ENCODE results near the gene CPA1.
A peak's percentile ranks its signal among the peaks of the same experiment; 100 is the strongest.

Gene CPA1

DNA sequence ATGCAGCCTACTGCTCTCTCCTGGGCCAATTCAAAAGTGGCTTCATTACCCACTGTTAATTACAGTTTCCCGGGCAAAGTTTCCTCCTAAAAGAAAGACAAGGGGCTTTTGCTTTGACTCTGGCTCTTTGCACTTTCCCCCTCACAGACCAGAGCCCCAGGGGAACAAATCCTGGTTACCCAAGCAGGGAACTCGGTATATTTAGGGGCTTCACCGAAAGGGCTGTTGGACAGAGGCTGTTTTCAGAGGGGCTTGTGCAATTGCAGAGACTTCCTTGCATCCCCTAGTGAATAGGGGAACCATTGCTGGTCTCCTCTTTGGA is 7.0 kb downstream of the CPA1 start (continued):
- no peak for TF ChIP-seq ZNF335 (tag by site-specific recombination; conservative IDR thresholded peaks at IDR 0.05)
- TF ChIP-seq, protein P1, sequence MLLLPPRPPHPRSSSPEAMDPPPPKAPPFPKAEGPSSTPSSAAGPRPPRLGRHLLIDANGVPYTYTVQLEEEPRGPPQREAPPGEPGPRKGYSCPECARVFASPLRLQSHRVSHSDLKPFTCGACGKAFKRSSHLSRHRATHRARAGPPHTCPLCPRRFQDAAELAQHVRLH (tag by site-specific recombination; IDR thresholded peaks at IDR 0.05), result no peak
- no peak for TF ChIP-seq ZNF514 (tag by site-specific recombination; IDR thresholded peaks at IDR 0.05)
- no peak for TF ChIP-seq ZBTB7A (tag by site-specific recombination; IDR thresholded peaks at IDR 0.05; ENCODE audit: low read depth)
- TF ChIP-seq ZNF433 (tag by site-specific recombination; IDR thresholded peaks at IDR 0.05; ENCODE audit: low read depth), result no peak
- no peak for TF ChIP-seq ZNF416 (tag by site-specific recombination; IDR thresholded peaks at IDR 0.05)
- TF ChIP-seq ZNF571 (tag by site-specific recombination; IDR thresholded peaks at IDR 0.05), result no peak

DNA sequence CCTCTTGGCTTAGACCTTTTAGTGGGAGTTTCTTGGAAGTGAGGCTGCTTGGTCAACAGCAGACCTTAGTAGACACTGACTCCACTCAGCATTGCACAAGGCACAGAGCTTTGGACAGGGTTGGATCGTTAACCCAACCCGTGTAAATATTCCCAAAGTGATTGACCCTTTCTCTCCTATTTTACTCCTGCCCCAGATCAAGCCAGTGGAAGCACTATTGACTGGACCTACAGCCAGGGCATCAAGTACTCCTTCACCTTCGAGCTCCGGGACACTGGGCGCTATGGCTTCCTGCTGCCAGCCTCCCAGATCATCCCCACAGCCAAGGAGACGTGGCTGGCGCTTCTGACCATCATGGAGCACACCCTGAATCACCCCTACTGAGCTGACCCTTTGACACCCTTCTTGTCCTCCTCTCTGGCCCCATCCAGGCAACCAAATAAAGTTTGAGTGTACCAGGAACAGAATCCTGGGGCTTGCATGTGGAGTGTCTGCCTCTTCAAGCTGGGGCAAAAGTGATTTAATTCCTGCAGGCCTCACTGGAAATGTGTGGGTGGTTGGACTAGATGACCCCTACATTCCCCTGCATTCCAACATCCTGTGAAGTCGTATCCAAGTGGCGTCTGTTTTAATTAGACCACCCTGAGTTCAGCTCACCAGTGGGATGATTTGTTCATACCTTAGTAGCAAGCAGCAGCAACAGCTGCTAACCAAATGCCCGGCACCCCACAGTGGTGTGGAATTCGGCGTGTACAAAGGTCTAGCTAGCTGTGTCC is 7.5 kb downstream of the CPA1 start:
- no peaks in the 10 kb centered on the region for H3K36me3 ChIP-seq (ENCODE audit: control insufficient read depth in 2 of 2, insufficient read depth in 1 of 2, low read length in 2 of 2)
- ChIA-PET CTCF (no interaction called here), POLR2A (no interaction called here)
- no peak overlapping the region for H3K4me3 ChIP-seq (ENCODE audit: low read depth, low read length)
- no peak overlapping the region for H3K27ac ChIP-seq (ENCODE audit: extremely low read depth, low read depth, low read length)
- H3K9me3 ChIP-seq (ENCODE audit: control insufficient read depth, insufficient read depth, low read depth, low read length), result no peaks in the 10 kb centered on the region
- no peaks in the 10 kb centered on the region; the same call in 1 of the 2 replicates for H3K4me1 ChIP-seq (ENCODE audit: control insufficient read depth, insufficient read depth, low read length)
- TF ChIP-seq ZNF248 (tag by site-specific recombination; IDR thresholded peaks at IDR 0.05) (no peak), ZNF214 (tag by site-specific recombination; IDR thresholded peaks at IDR 0.05; ENCODE audit: borderline replicate concordance) (no peak)

DNA sequence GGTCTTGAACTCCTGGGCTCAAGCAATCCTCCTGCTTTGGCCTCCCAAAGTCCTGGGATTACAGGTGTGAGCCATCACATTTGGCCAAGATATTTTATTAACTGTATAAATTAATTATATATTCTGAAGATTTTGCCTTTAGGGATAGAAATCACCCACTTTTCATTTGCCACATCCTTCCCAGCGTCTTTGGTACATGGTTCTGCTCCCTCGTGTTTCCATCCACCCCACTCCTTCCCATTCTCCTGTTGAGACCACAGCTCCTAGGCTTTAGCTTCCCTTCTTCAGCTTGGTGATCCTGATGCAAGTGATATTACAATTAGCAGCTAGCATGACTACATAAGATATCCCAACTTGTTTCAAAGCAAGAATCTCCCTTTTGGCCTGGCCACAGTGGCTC is 8.4 kb downstream of the CPA1 start:
- no peak overlapping the region for H3K4me3 ChIP-seq (ENCODE audit: low read depth, low read length)
- ChIA-PET CTCF (no interaction called here), POLR2A (no interaction called here)
- H3K36me3 ChIP-seq (ENCODE audit: control insufficient read depth in 2 of 2, insufficient read depth in 1 of 2, low read length in 2 of 2), result no peaks in the 10 kb centered on the region
- no peaks in the 10 kb centered on the region for H3K9me3 ChIP-seq (ENCODE audit: control insufficient read depth, insufficient read depth, low read depth, low read length)
- no peaks in the 10 kb centered on the region; the same call in 1 of the 2 replicates for H3K4me1 ChIP-seq (ENCODE audit: control insufficient read depth, insufficient read depth, low read length)
- no peak for TF ChIP-seq ZFP69B (tag by site-specific recombination; IDR thresholded peaks at IDR 0.05)
- no peak overlapping the region for H3K27ac ChIP-seq (ENCODE audit: extremely low read depth, low read depth, low read length)

DNA sequence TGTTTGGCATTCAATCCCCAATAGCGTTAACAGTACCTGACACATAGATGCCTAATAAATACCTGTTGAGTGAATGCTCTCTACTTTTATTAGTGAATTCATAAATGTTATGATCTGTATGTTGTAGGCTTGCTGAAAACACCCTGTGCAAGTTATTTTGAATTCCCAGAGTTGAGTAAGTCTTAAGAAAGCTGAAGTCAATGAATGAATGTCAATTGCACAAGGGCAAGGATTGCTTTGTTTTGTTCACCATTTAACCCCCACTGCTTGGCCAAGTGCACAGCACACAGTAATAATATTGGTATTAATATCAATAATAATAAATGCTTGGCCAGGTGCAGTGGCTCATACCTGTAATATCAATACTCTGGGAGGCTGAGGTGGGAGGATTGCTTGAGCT is 10.2 kb downstream of the CPA1 start:
- no peak for TF ChIP-seq ZNF555 (tag by site-specific recombination; conservative IDR thresholded peaks at IDR 0.05)
- no peak for TF ChIP-seq RBAK (tag by site-specific recombination; IDR thresholded peaks at IDR 0.05)
- TF ChIP-seq ZNF10 (tag by site-specific recombination; IDR thresholded peaks at IDR 0.05), result no peak
- TF ChIP-seq ZNF335 (tag by site-specific recombination; conservative IDR thresholded peaks at IDR 0.05), result no peak
- TF ChIP-seq ZNF16 (tag by site-specific recombination; IDR thresholded peaks at IDR 0.05; ENCODE audit: low read depth), result no peak
- POLR2A ChIA-PET, result no interaction called here
- CTCF ChIA-PET, result no interaction called here

DNA sequence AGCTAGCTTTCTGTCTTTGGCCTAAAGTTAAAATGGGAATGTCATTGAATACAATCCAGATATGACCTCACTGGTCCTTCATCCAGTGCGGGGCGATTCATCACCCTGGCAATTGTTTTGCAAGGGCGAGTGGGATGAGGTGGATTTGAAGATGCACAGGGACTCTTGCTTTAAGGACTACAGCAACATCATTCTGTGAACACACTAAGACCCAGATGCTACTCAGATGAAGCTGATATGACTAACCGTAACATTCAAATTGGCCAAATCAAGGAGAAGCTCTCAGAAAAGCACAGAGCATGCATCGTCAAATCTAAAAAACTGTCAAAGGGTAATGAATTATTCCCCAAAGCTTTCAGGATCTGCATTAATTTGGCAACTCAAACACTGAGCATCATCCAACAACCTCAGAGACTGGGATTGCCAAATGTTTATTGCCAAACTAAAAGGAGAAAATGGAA is 12.8 kb downstream of the CPA1 start:
- H3K4me1 ChIP-seq (ENCODE audit: control insufficient read depth, insufficient read depth, low read length), result no peaks in the 10 kb centered on the region; the same call in 1 of the 2 replicates
- H3K4me3 ChIP-seq (ENCODE audit: low read depth, low read length), result no peak overlapping the region
- CTCF ChIA-PET, result no interaction called here
- no peaks in the 10 kb centered on the region for H3K9me3 ChIP-seq (ENCODE audit: control insufficient read depth, insufficient read depth, low read depth, low read length)
- H3K27ac ChIP-seq (ENCODE audit: extremely low read depth, low read depth, low read length), result no peak overlapping the region
- TF ChIP-seq OSR2 (tag by site-specific recombination; IDR thresholded peaks at IDR 0.05), result no peak
- no peak for TF ChIP-seq EGR2 (tag by site-specific recombination; IDR thresholded peaks at IDR 0.05; ENCODE audit: low read depth)
- no peak for TF ChIP-seq BCL11A (tag by site-specific recombination; IDR thresholded peaks at IDR 0.05; ENCODE audit: low read depth)
- TF ChIP-seq ZNF169 (tag by site-specific recombination; IDR thresholded peaks at IDR 0.05), result no peak
- peak; percentile 46; the same call in 1 of the 2 replicates for TF ChIP-seq ZBTB17 (tag by site-specific recombination; IDR thresholded peaks at IDR 0.05)
- POLR2A ChIA-PET, result interaction anchor here (0.9 kb wide), 1 partner anchor 36 kb away, joined by 4 read pairs; no protein-coding TSS in a partner anchor
- H3K36me3 ChIP-seq (ENCODE audit: control insufficient read depth in 2 of 2, insufficient read depth in 1 of 2, low read length in 2 of 2), result no peaks in the 10 kb centered on the region

More for the DNA sequence above, 10.2 kb downstream of the CPA1 start:
- no peaks in the 10 kb centered on the region; the same call in 1 of the 2 replicates for H3K4me1 ChIP-seq (ENCODE audit: control insufficient read depth, insufficient read depth, low read length)
- no peaks in the 10 kb centered on the region for H3K36me3 ChIP-seq (ENCODE audit: control insufficient read depth in 2 of 2, insufficient read depth in 1 of 2, low read length in 2 of 2)
- no peak overlapping the region for H3K27ac ChIP-seq (ENCODE audit: extremely low read depth, low read depth, low read length)
- no peak overlapping the region for H3K4me3 ChIP-seq (ENCODE audit: low read depth, low read length)
- no peaks in the 10 kb centered on the region for H3K9me3 ChIP-seq (ENCODE audit: control insufficient read depth, insufficient read depth, low read depth, low read length)

All from HEK293 (cell line).